IMR-90 (cell line): ENCODE measurements around the gene SPTBN5. TPM values are rescaled to one million over a fixed set of nuclear protein-coding genes. Genes with fewer than 3 reads are reported as not detected.

Source experiments
- ATAC-seq: fragments of 200-7000 bp; cut with Tn5 transposase; 2 replicates; pipeline ENCODE4 v1.9.1; 2020; ENCODE audit warnings: low read depth, mild to moderate bottlenecking, moderate library complexity
- BruUV-seq: library from RNA; stranded (reverse); fragments of 400-500 nt; replicated peaks from 2 replicates; lab custom pipeline; 2021; lab: Mats Ljungman, UMichigan
- CTCF ChIA-PET: fragments of 300-600 bp; formaldehyde crosslinking; extraction: SDS; loops from one replicate; lab custom pipeline; 2021; ENCODE audit warnings: antibody characterized with exemption; lab: Yijun Ruan, JAX
- POLR2A ChIA-PET: fragments of 300-600 bp; sonication (Branson Sonifier 250); formaldehyde crosslinking; loops from one replicate; lab custom pipeline; 2022; ENCODE audit warnings: antibody characterized with exemption; ENCODE audit not compliant: unreplicated experiment; lab: Charles Lee
- DNase-seq: peaks from one replicate; pipeline ENCODE4 v3.0.0; 2013
- H2AFZ ChIP-seq: replicated peaks from 2 replicates; pipeline ENCODE3; 2013; ENCODE audit warnings: low read length, mild to moderate bottlenecking; ENCODE audit not compliant: poor library complexity
- H2AK5ac ChIP-seq: 2 replicates; pipeline ENCODE4 v1.6.1; 2013; ENCODE audit warnings: low read depth, low read length, inconsistent platforms
- H2AK9ac ChIP-seq: replicated peaks from 2 replicates; pipeline ENCODE3; 2013; ENCODE audit warnings: mild to moderate bottlenecking, low read depth, low read length, moderate library complexity; ENCODE audit not compliant: poor library complexity
- H2BK120ac ChIP-seq: 2 replicates; pipeline ENCODE4 v1.6.1; 2013; ENCODE audit warnings: low read depth, low read length, inconsistent platforms
- H2BK15ac ChIP-seq: 3 replicates; pipeline ENCODE4 v1.6.1; 2013; ENCODE audit warnings: low read depth, low read length, inconsistent platforms
- H2BK20ac ChIP-seq: 2 replicates; pipeline ENCODE4 v1.6.1; 2013; ENCODE audit warnings: low read depth, mild to moderate bottlenecking, inconsistent platforms, low read length, moderate library complexity
- H2BK5ac ChIP-seq: 2 replicates; pipeline ENCODE4 v1.6.1; 2013; ENCODE audit warnings: mild to moderate bottlenecking, low read depth, low read length, inconsistent platforms; ENCODE audit not compliant: poor library complexity, severe bottlenecking
- H3K14ac ChIP-seq: replicated peaks from 2 replicates; pipeline ENCODE4 v1.6.1; 2013; ENCODE audit warnings: low read depth, low read length, inconsistent platforms
- H3K18ac ChIP-seq: 2 replicates; pipeline ENCODE4 v1.6.1; 2013; ENCODE audit warnings: low read depth, low read length, control low read depth
- H3K23ac ChIP-seq: 2 replicates; pipeline ENCODE4 v1.6.1; 2013; ENCODE audit warnings: low read depth, low read length, inconsistent platforms
- H3K27ac ChIP-seq: 2 replicates; pipeline ENCODE4 v1.5.1; 2013; ENCODE audit warnings: mild to moderate bottlenecking, control low read depth, low read length; ENCODE audit not compliant: insufficient read depth
- H3K27me3 ChIP-seq: 2 replicates; pipeline ENCODE4 v1.6.1; 2013; ENCODE audit warnings: low read length; ENCODE audit not compliant: control insufficient read depth, insufficient read depth
- H3K36me3 ChIP-seq: 2 replicates; pipeline ENCODE4 v1.6.1; 2013; ENCODE audit warnings: low read length, mixed read lengths; ENCODE audit not compliant: control insufficient read depth, insufficient read depth
- H3K4ac ChIP-seq: 2 replicates; pipeline ENCODE4 v1.6.1; 2013; ENCODE audit warnings: low read depth, low read length, inconsistent platforms
- H3K4me1 ChIP-seq: 2 replicates; pipeline ENCODE4 v1.6.1; 2013; ENCODE audit warnings: low read length, mixed read lengths; ENCODE audit not compliant: control insufficient read depth, insufficient read depth
- H3K4me2 ChIP-seq: 2 replicates; pipeline ENCODE4 v1.6.1; 2013; ENCODE audit warnings: low read depth, mild to moderate bottlenecking, control low read depth, low read length, moderate library complexity
- H3K4me3 ChIP-seq: 2 replicates; pipeline ENCODE4 v1.5.1; 2013; ENCODE audit warnings: low read depth, mild to moderate bottlenecking, control low read depth, low read length, moderate library complexity; ENCODE audit not compliant: insufficient read depth
- H3K56ac ChIP-seq: 2 replicates; pipeline ENCODE4 v1.6.1; 2013; ENCODE audit warnings: low read length, inconsistent platforms; ENCODE audit not compliant: insufficient read depth; ENCODE audit errors: extremely low read depth
- H3K79me1 ChIP-seq, 2 experiments: 2 replicates each; pipeline ENCODE4 v1.6.1; 2013; ENCODE audit warnings: low read length in 2 of 2, inconsistent platforms in 1 of 2, low read depth in 1 of 2
- H3K9ac ChIP-seq: 2 replicates; pipeline ENCODE4 v1.6.1; 2013; ENCODE audit warnings: low read depth, low read length, control low read depth
- H3K9me1 ChIP-seq: 2 replicates; pipeline ENCODE4 v1.6.1; 2013; ENCODE audit warnings: low read length, inconsistent platforms; ENCODE audit not compliant: insufficient read depth
- H3K9me3 ChIP-seq: 2 replicates; pipeline ENCODE4 v1.6.1; 2013; ENCODE audit warnings: low read length; ENCODE audit not compliant: control insufficient read depth, insufficient read depth
- H4K20me1 ChIP-seq: 2 replicates; pipeline ENCODE4 v1.6.1; 2013; ENCODE audit warnings: low read length, inconsistent platforms; ENCODE audit not compliant: insufficient read depth
- H4K5ac ChIP-seq: 2 replicates; pipeline ENCODE4 v1.6.1; 2013; ENCODE audit warnings: mild to moderate bottlenecking, low read depth, low read length, control low read depth
- H4K8ac ChIP-seq, 2 experiments: 2 replicates each; pipeline ENCODE4 v1.6.1; 2013; ENCODE audit warnings: low read depth in 2 of 2, low read length in 2 of 2, control low read depth in 1 of 2, inconsistent platforms in 1 of 2
- H4K91ac ChIP-seq: 2 replicates; pipeline ENCODE4 v1.6.1; 2013; ENCODE audit warnings: low read depth, low read length, inconsistent platforms; ENCODE audit not compliant: insufficient read depth
- BHLHE40 ChIP-seq: fragments of 150-350 bp; IDR thresholded peaks from 2 replicates; pipeline ENCODE4 v1.6.1; 2016; ENCODE audit warnings: mild to moderate bottlenecking, low read depth, low read length
- CTCF ChIP-seq: conservative IDR thresholded peaks from 2 replicates; pipeline ENCODE4 v1.5.1; 2012; ENCODE audit warnings: mild to moderate bottlenecking, low read depth, low read length, improper control_type of control experiment
- ELK1 ChIP-seq: fragments of 150-350 bp; IDR thresholded peaks from 2 replicates; pipeline ENCODE4 v1.6.1; 2016; ENCODE audit warnings: low read depth, mild to moderate bottlenecking, low read length, moderate library complexity, borderline replicate concordance
- FOS ChIP-seq: fragments of 150-350 bp; IDR thresholded peaks from 2 replicates; pipeline ENCODE4 v1.6.1; 2016; ENCODE audit warnings: low read depth, low read length
- MAFK ChIP-seq: IDR thresholded peaks from 2 replicates; pipeline ENCODE4 v1.6.1; 2012; ENCODE audit warnings: low read depth, low read length, improper control_type of control experiment
- MXI1 ChIP-seq: IDR thresholded peaks from 2 replicates; pipeline ENCODE4 v1.6.1; 2012; ENCODE audit warnings: low read depth, mild to moderate bottlenecking, low read length, moderate library complexity, borderline replicate concordance
- NFE2L2 ChIP-seq: fragments of 150-350 bp; IDR thresholded peaks from 2 replicates; pipeline ENCODE4 v1.6.1; 2016; ENCODE audit warnings: low read depth, mild to moderate bottlenecking, low read length
- POLR2A ChIP-seq: IDR thresholded peaks from 2 replicates; pipeline ENCODE4 v1.6.1; 2012; ENCODE audit warnings: mild to moderate bottlenecking, low read depth, low read length
- RAD21 ChIP-seq: IDR thresholded peaks from 2 replicates; pipeline ENCODE4 v1.6.1; 2012; ENCODE audit warnings: low read length, improper control_type of control experiment
- RFX5 ChIP-seq: IDR thresholded peaks from 2 replicates; pipeline ENCODE4 v1.8.0; 2012; ENCODE audit warnings: low read depth, mild to moderate bottlenecking, low read length, moderate library complexity
- SMC3 ChIP-seq: fragments of 150-350 bp; IDR thresholded peaks from 2 replicates; pipeline ENCODE4 v1.6.1; 2016; ENCODE audit warnings: low read depth, mild to moderate bottlenecking, antibody characterized with exemption, low read length, moderate library complexity
- USF2 ChIP-seq: fragments of 150-350 bp; IDR thresholded peaks from 2 replicates; pipeline ENCODE4 v1.6.1; 2017; ENCODE audit warnings: mild to moderate bottlenecking, antibody characterized with exemption, low read length, low read depth
- WGBS, 2 experiments: methylation state at CpG; one replicate each; pipeline versions ENCODE4 v1.1.5 to v1.1.7; 2013; ENCODE audit warnings: missing lambda C conversion rate in 2 of 2; ENCODE audit not compliant: insufficient read length in 1 of 2; ENCODE audit errors: extremely low coverage in 2 of 2; 5-methylcytosine and 5-hydroxymethylcytosine counted together
- dilution Hi-C: fragments of 300-500 bp; cut with HindIII; formaldehyde crosslinking; loops from one replicate; pipeline ENCODE4 v1.14.3; 2018; ENCODE audit warnings: low sequenced_read_pairs; ENCODE audit not compliant: unreplicated experiment
- in situ Hi-C: fragments of 300-500 bp; cut with MboI; formaldehyde crosslinking; loops from 3 replicates; pipeline ENCODE4 v1.14.3; 2019; ENCODE audit warnings: low sequenced_read_pairs, inconsistent platforms, mixed read lengths
- intact Hi-C: fragments of 100-400 bp; cut with micrococcal nuclease; formaldehyde crosslinking; loops from 2 replicates; pipeline ENCODE4 v1.10.0; 2022
- polyA plus RNA-seq, 3 experiments: library from polyadenylated mRNA; depleted of rRNA; stranded (reverse); fragments of >200 nt; gene quantifications; 2 replicates each; pipeline ENCODE4 v1.2.3, GENCODE V29; 2012; ENCODE audit warnings: low replicate concordance in 1 of 3
- total RNA-seq: library from RNA; depleted of rRNA; stranded (reverse); fragments of >200 nt; gene quantifications from 2 replicates; pipeline ENCODE4 v1.2.3, GENCODE V29; 2012

The SPTBN5 gene
- total and polyA plus RNA-seq, 2 of the 4 experiments (the other 2 are of a cell fraction) = under 0.01 to 0.38 TPM

- H3K9me1 ChIP-seq = peaks cover 6% of the 10 kb centered on the region; the same call in 1 of the 2 replicates
- H3K9me3 ChIP-seq = no peaks in the 10 kb centered on the region
- ATAC-seq (no peak), DNase-seq (no peak)
- H3K14ac ChIP-seq = no peak overlapping the region
- H4K91ac ChIP-seq = no peak overlapping the region
- dilution Hi-C loops (no loop called here), in situ Hi-C loops (no loop called here), intact Hi-C loops (no loop called here)
- no peaks in the 10 kb centered on the region for H3K79me1 ChIP-seq
- no peak overlapping the region for H2BK5ac ChIP-seq
- H3K4me3 ChIP-seq = no peak overlapping the region
- no peak overlapping the region for H3K56ac ChIP-seq
- no peak overlapping the region for H2AK5ac ChIP-seq
- no peak overlapping the region for H2BK20ac ChIP-seq
- peaks cover 10% of the 10 kb centered on the region for H3K36me3 ChIP-seq
- no peaks in the 10 kb centered on the region for H3K27me3 ChIP-seq
- H4K20me1 ChIP-seq = no peaks in the 10 kb centered on the region
- H3K27ac ChIP-seq = no peak overlapping the region
- H2AK9ac ChIP-seq = no peak overlapping the region
- no peak overlapping the region for H3K4ac ChIP-seq
- H2BK15ac ChIP-seq = no peak overlapping the region
- no peak overlapping the region for H3K23ac ChIP-seq
- H3K4me2 ChIP-seq = no peak overlapping the region
- no peak overlapping the region for H2AFZ ChIP-seq
- H3K4me1 ChIP-seq = peaks cover 6% of the 10 kb centered on the region; the same call in 1 of the 2 replicates
- no peak for TF ChIP-seq SMC3
- no peak for TF ChIP-seq FOS
- TF ChIP-seq ELK1 = no peak
- no peak for TF ChIP-seq MAFK
- no peak for TF ChIP-seq NFE2L2
- TF ChIP-seq BHLHE40 = no peak
- TF ChIP-seq RAD21 = no peak
- TF ChIP-seq MXI1 = no peak
- no peak for TF ChIP-seq RFX5
- TF ChIP-seq POLR2A = no peak
- TF ChIP-seq CTCF = no peak
- no peak for TF ChIP-seq USF2
- ChIA-PET POLR2A (no interaction called here), CTCF (no interaction called here)
- H3K18ac ChIP-seq = no peak overlapping the region
- 90% methylated on average over 2 of the region's 6 CpGs; no CpG with 5 or more reads in 1 of the 2 experiments for WGBS, 2 experiments
- no peak overlapping the region for H3K9ac ChIP-seq
- no peak overlapping the region for H4K8ac ChIP-seq
- no peak overlapping the region for H4K5ac ChIP-seq
- H2BK120ac ChIP-seq = no peak overlapping the region
- no TSS peak for BruUV-seq
These were observed 2.7 kb upstream of the SPTBN5 start for GRCh38 chr15:41896566-41896965.
